Left hindlimb (tissue), 1 donor: ENCODE results near the gene TM4SF1.
"Not testable (repeated sequence)": the region's sequence is repeated elsewhere in the genome, so short reads cannot be mapped to it uniquely, and the experiment has no call there.

Experiments
- DNase-seq: peaks from one replicate; pipeline ENCODE4 v3.0.0-alpha.2; 2018

Gene TM4SF1

GRCh38 chr3:149393345-149394160 is 16.1 kb upstream of the TM4SF1 start:
- peak; percentile 75 for DNase-seq

DNA sequence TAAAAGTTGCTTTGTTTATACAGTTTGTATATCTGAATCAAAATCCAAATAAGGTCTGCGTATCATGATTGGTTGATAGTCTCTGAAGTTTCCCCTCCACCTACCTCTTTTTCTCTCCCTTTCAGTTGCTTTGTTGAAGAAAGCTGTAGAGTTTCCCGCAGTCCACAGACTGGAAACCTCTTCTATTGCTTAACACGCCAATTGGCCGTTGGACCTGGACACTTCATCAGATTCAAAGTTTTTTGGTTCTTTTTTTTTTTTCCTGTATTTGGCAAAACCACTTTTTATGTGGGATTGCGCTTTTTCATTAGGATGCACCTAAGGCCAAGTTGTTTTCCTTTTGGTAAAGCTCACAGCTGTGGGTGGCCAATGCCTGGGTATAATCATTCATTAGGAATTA is 14.5 kb upstream of the TM4SF1 start:
- no peak for DNase-seq

GRCh38 chr3:149390772-149391212 is 13.3 kb upstream of the TM4SF1 start:
- DNase-seq: no peak

DNA sequence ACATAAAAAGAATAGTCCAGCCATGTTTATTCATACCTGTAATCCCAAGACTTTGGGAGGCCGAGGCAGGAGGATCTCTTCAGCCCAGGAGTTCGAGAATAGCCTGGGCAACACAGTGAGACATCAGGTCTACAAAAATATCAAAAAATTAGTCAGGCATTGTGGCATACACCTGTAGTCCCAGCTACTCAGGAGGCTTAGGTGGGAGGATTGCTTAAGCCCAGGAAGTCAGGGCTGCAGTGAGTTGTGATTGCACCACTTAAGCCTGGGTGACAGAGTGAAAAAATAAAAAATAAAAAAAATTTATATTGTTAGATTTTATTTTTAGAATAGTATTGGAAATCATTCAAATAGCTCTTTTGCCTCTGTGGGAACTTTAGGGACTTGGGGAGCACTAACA is 12.8 kb upstream of the TM4SF1 start:
- DNase-seq: no peak

DNA sequence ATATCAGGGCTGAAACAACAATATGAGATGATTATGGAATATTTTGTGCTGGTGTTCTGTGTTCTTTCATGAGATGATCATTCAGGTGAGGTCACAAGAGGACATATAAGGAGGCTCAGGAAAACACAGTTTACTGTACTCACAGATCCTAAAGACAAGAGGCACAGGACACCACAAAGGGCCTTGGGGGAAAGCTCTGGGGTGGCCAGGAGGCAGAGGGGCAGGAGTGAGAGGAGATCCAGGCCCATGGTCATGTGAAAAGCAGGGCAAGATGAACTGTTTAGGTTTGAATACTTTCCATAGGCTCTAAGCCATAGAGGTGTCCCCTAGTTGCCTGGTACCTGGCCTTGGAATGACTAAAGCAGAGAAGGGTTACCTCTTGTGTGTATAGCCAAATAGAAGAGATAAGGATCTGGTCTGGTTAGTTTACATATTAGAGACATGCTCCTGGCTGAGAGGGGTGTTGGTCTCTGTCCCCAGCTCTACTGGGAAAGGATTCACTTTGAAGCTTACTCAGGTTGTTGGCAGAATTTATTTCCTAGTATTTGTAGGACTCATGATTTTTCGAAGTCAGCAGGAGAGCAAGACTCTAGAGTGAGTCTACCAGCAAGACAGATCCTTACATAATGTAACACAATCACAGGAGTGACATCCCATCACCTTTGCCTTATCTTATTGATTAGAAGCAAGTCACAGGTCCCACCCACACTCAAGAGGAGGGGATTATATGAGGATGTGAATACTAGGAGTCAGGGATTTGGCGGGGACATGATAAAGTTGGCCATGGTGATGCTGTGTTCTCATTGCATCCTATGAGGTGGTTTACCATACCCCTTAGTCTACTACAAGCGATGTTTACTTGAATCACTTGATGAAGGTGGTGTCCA is 11.3 kb upstream of the TM4SF1 start:
- DNase-seq: no peak

- no peak for DNase-seq
These were observed 10.6 kb upstream of the TM4SF1 start for GRCh38 chr3:149388001-149388440.

- no peak for DNase-seq
These were observed 8.8 kb upstream of the TM4SF1 start for GRCh38 chr3:149386299-149386606.

DNA sequence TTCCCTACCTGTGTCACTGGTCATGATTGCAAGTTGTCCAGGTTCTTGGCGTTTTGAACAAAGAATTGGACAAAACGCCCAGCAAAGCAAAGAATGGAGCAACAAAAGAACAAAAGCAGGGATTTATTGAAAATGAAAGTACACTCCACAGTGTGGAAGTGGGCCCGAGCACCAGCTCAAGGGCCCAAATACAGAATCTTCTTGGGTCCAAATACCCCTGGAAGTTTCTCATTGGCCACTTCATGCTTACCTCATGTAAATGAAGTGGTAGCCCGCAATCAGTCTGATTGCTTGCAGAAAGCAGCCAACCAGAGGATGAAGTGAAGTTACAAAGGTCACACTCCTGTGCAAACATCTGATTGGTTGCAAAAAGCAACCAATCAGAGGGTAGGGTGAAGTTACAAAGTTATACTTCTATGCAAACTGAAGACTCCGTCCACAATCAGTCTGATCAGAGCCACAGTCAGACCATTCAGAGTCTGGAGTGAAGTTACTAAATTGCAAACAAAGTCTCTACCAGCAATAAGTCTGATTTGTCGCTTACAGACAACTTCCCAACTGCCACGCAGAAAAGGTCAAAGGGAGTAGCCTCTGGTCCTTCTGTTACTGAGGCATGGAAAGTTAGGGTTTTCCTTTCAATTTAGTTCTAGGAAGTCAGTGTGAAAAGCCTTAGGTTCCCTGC is 8.3 kb upstream of the TM4SF1 start:
- DNase-seq: no peak

GRCh38 chr3:149384911-149385321 is 7.5 kb upstream of the TM4SF1 start:
- no peak for DNase-seq

GRCh38 chr3:149384167-149384566 is 6.7 kb upstream of the TM4SF1 start:
- no peak for DNase-seq

GRCh38 chr3:149383703-149384102 is 6.3 kb upstream of the TM4SF1 start:
- DNase-seq: no peak

- no peak for DNase-seq
These were observed 5.1 kb upstream of the TM4SF1 start for GRCh38 chr3:149382518-149382917.

- no peak for DNase-seq
These were observed 4.6 kb upstream of the TM4SF1 start for GRCh38 chr3:149382101-149382467.

DNA sequence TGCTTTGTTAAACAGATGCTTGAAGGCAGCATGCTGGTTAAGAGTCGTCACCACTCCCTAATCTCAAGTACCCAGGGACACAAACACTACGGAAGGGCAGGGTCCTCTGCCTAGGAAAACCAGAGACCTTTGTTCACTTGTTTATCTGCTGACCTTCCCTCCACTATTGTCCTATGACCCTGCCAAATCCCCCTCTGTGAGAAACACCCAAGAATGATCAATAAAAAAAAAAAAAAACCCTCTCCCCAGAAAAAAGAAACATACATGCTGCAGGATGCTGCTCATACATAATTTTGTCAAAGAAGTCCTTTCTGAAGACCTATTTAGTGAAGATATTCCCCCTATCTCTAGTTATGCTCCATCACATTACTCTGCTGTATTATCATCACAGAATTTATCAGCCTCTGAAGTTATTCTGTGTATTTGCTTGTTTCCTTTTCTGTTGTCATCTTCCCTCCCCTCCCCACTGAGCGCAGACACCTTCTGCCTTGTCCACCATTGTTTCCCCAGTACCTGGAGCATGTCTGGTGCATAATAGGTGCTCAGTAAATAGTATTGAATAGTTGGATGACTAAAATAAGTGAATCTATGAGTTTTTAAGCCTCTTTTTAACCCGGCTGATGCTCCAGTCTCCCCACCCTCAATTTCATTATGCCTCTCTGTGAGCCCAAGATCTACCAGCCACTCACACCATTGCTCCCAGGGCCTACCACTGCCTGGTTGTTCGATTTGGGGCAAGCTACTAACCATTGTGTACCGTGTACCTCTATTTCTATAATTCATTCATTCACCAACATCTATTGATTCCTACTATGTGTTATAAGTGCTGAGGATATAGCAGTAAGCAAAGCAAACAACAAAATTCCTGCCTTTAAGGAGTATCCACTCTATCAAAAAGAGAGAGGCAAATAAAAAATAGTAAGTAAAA is 4.0 kb upstream of the TM4SF1 start:
- no peak for DNase-seq

GRCh38 chr3:149380220-149380619 is 2.8 kb upstream of the TM4SF1 start:
- DNase-seq: not testable (repeated sequence)

GRCh38 chr3:149378478-149379309 is 1.2 kb upstream of the TM4SF1 start:
- DNase-seq: no peak

DNA sequence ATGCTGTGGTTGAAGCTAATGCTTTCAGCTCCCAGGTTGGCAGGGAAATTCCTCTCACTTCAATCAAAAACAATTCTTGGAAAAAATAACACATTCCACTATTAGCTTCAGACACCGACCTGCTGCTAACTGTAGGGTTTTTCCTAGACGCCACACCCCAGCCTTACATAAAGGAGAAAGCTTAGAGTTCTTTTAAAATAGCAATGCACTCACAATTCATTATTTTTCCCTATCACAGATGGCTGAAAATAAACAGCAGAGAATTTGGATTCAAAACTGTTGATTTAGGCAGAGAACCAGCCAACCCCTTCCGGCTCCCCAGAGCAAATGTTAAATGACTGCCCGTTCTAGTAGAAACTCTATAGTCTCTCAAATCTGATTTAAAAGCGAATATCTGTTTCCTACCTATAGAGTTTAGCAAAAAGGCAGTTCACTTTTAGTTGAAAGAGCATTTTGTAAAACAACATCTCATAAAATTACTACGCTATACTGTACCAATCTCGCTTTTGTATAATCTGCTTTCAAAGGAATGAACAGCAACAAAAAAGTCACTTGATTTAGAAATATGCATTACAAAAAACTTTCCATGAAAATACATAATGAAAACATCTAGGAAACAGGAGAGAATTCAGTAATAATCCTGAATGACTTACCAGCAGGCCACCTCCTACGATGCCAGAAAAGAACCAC is 586 bp downstream of the TM4SF1 start:
- peak; percentile 39 for DNase-seq

- DNase-seq: no peak
These were observed 1.8 kb downstream of the TM4SF1 start for GRCh38 chr3:149375501-149376196.

- no peak for DNase-seq
These were observed 2.5 kb downstream of the TM4SF1 start for GRCh38 chr3:149374793-149375500.
